ENCODE results near the gene NSUN5. TPM values are rescaled to one million over a fixed set of nuclear protein-coding genes. Genes with fewer than 3 reads are reported as not detected.

The NSUN5 gene
- total RNA-seq, 1 donor from 2014 or later, result 19.8 TPM

Other genes with a start within 250 kb of the NSUN5 start
- 0.11 to 0.18 TPM in 2 of 3 replicates, not detected in the other for gene SPDYE9, start 222.8 kb downstream of the NSUN5 start, total RNA-seq
- gene TRIM50, start 19.3 kb upstream of the NSUN5 start, total RNA-seq, result not detected in 3 replicates
- not detected in 3 replicates for gene FKBP6, start 19.3 kb upstream of the NSUN5 start, total RNA-seq
- gene FZD9, start 125.0 kb upstream of the NSUN5 start, total RNA-seq, result 0.66 to 1.1 TPM (median 1.0 TPM) in 3 replicates
- gene BAZ1B, start 213.5 kb upstream of the NSUN5 start, total RNA-seq, result 74.8 to 77.8 TPM (median 76.9 TPM) in 3 replicates
- gene BCL7B, start 248.9 kb upstream of the NSUN5 start, total RNA-seq, result 38.2 to 42.5 TPM (median 40.4 TPM) in 3 replicates

Data from mesothelial cell of epicardium (in vitro differentiated cells).